NOMO-1 treated with DMSO at 0.1 percent for 48 hours (cell line): ENCODE data around the gene JADE2.

Experiments
- DNase-seq: peaks from one replicate; lab custom pipeline; 2025; ENCODE audit not compliant: unreplicated experiment; lab: John Stamatoyannopoulos, UW

Gene JADE2

DNA sequence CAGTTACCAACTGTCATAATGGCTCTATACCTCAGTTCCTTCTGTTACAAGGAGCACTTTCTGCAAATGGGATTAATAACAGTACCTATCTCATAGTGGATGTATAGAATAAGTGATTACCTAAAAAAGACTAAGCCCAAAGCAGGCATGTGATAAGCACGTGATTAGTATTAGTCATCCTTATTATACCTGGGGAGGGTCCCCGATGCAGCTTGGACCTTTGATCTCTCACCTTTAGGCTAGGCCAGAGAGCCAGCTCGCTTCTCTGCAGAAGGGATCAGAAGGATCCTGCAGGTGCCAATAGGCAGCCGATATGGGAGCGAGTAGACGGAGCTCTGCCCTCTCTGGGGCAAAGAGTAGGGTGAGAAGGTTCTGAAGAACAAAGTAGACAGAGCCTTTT, 4.0 kb downstream of the JADE2 start:
- no peak for DNase-seq

DNA sequence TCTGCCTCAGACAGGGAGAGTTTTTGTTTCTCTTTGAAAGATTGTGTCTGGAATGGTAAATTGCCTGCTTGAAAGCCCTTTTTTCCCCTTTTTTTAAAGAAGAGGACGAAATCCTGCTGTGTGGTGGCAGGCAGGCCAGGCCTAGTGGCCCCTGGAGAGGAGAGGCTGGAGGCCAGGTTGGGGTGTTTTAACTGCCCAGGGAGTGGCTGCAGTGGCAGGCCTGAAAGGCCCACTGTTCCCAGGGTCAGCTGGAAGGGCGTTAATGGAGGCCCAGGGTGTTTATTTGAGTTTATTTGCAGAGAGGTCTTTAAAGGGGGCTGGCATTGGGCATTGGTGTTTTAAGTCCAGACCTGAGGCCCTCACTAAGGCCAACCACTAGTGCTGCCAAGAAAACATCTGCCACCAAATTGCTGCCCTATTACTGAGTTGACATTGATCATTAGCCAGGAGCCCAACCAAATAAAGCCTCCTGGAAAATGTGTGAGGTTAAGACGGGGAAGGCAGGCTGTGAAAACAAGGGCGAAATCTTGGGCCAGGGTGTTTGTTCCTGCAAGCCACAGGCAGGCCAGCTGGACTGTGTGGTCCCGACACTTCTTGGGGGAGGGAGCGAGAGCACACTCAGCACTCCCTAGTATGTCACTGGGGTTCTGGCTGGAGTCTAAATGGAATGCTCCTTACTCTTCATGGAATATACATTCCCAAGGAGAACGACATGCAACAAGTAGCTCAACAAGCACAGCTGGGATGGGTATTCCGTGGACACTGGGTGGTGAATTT, 5.0 kb downstream of the JADE2 start:
- DNase-seq, result no peak

DNA sequence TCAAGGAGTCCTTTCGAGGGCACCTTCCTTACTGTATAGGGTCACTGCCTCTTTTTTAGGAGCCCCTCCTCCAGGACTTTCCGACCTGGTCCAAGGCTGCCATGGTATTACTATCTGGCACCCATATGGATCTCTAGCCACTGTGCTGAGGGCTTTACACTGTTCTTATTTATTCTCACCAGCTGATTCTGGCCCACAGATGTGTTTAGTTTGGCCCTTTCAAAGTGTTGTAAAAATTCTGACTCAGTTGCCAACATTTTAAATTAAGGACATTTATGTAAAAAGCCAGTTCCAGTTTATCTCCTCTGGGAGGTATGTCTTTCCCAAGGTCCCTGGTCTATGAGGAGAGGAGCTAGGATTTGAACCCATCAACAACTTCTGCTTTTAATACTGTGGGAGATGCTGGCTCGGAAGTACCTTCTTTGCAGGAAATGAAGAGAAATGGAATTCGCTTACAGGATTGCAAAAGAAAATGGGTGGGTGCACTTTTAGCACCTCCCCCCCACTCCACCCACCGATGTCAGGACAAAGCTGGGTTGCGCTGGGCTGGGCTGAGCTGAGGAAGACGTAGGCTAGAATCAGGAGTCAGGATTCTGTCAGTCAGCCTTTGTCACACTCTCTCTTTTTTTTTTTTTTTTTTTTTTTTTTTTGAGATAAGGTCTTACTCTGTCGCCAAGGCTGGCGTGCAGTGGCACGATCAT, 7.8 kb downstream of the JADE2 start:
- DNase-seq, result no peak

DNA sequence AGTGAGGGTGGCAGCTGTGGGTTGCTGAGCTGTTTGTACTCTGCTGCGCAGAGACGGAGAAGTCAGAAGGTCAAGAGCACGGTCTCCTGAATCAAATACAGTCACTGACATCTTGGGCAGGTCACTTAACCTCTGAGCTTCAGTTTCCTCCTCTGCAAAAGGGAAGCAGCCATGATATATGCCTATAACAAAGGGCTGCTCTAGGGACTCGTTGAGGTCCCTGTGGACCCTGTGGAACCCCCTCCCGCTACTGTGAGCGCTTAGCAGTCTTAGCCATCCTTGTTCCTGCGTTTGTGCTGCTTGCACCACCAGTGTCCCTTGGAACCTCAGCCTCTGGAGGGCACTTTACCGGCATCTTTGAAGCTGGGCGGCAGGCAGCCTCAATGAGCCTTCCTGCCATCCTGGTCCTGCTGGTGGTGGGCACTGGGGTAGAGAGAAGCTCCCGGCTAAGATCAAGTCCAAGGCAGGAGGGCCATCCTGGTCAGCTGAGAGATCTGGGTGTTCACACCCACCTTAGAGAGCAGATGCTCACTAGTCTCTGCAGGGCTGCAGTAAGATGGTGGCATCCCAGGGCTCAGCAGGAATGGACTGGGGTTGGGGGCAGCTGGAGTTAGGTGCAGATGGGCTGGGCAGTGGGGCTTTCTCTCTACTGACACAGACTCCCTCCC, 8.7 kb downstream of the JADE2 start:
- no peak for DNase-seq

DNA sequence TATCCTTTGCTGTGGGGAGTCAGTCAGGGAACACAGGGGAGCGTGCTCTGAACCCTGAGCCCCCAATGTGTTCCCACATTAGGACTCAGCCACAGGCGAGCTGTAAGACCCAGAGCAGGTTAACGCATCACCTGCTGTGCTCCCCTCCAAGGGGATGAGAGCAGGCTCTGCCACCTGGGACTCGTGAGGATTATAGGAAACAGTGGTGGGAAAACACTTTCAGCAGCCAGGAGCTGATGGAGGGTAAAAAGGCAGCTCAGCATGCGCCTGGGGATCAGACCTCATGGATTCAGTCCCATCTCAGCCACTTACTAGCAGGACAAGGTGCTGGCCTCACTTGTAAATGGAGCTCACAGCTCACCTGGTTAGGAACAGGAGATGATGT, 9.2 kb downstream of the JADE2 start:
- no peak for DNase-seq

DNA sequence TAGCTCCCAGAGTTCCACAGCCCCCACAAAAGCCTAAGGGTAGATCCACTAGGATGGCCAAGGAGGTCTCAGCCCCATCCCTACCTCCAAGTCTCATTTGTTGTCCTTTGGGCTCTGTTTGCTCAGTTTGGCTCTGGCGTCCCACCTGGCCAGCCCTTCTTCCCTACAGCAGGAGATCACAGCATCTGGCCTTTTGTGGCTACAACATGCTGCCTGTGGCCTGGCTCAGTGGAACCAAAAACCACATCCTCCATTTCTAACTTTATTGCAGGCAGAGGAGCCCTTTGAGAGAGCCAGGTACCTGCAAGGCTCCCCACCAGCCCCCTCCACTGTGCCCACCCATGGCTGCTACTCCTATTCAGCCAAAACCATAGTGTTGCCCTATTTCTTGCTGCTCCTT, 11.4 kb downstream of the JADE2 start:
- DNase-seq, result no peak

DNA sequence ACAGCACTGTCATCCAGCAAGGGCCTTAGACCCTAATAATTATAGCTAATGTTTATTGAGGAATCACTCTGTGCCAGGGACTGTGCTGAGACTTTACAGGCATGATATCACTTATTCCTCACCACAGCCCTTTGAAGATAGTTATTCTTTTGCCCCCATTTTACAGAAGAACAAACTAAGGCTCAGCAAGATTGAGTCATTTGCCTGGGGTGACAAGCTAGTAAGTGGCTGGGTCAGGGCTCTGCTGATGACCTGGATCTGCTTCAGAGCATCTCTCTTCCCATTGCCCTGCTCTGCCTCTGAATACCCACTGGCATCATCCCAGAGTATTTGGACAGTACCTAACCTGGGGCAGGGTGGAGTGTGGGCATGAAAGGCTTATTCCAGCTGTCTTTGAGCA, 11.8 kb downstream of the JADE2 start:
- DNase-seq, result no peak

DNA sequence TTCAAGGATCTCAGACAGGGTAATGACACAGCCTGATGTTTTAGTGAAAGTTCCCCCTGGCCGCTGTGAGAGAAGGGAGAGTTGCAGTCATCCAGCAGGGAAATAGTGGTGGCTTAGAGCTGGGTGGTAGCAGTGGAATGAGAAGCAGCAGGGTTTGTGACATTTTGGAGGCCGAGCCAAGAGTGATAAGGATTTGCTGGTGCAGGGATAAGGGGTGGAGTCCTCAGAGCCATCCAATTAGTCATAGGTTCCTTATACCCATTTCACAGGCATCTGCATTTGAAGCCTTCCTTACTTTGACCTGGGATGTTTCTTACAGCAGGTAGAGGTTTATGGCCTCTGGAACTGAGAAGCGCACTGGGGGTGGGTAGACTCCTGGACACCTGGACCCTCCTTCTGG, 12.8 kb downstream of the JADE2 start:
- no peak for DNase-seq

DNA sequence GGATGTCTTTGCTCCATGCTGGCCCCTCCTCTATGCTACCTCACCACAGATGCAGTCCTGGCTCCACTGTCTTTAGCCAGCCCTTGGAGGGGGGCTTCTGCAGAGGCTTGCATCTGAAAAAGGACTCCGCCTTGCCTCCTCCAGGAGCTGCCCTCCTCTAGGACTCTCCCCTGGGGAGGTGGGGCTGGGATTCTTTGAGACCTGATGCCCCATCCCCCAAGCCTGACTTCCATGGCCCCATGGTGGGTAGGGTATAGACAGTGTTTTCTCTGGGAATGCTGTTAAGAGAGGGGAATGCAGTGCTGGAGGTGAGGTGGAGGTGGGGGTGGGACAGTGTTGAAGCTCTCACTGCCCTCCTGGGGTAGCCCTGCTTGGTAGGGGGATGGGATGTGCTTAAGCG, 14.3 kb downstream of the JADE2 start:
- DNase-seq, result no peak

DNA sequence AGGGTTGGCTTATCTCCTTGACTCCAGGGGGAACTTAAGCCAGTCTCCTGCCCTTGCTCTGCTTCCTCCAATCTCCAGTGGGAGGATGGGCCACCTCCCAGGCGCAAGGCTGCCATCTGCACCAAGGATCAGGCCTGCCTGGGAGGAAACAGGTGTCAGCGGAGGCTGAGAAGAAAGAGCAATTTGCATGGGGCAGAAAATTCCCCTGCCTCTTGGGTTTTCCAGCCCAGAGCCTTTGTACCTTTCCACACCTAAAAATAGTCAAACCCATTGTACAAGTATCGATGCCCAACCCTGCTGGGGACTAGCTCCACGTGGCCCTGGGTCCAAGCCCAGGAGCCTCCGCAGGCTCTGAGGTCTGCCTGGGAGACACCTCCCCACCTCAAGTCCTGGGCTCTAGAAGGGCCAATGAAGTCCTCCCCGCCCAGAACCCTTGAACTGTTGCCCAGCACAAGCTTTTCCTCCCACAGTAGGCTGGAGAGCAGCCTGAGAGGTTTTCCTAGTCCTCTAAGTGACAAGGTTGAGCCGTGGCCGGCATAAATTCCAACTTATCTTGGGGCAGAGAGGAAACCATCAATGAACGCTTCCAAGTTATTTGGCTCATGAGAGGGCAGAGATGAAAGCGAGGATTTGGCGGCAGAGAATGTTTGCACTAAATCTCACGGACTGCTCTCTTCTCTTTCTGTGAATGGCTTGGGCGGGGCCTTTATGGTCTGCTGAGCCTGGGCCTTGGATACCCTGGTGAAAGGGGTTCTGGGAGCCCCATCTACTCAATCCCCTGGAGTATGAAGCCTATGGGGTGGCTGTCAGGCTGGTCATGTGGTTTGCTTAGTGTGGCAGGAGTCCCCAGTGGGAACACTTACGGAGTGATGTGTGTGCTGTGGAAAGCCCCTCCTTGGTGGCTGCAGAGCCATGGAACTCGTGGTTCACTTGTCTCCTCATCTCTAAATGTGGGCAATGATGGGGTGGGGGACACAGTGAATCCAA, 15.6 kb downstream of the JADE2 start:
- DNase-seq, result no peak

DNA sequence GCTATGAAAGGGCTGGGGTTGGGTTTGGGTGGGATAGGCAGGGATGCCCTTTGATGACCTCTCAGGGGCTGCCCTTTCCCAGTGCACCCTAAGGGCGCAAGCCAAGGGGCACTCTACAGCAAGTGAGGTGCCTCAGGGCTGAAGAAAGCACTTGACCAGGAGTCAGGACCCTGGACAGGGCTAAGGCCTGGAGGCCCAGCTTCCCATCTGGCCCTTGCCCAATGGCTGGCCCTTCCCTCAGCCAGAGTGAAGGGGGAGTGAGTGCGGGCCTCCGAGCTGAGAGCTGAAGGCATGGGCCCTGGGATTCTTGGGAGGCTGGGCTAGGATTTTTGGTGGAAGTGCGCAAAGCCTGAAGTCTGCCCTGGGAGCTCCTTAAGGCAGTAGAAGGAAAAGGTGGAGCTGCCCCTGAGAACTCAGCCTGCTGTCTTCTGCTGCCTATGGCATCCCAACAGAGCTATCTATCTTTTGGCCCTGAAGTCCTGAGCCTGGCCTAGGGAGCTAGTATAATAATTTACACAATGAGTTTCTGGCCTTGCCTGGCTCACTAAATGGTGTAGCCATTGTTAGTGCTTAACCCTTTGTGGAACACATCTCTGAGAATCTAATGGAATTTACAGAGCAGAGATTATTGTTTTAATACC, 16.4 kb downstream of the JADE2 start:
- no peak for DNase-seq

DNA sequence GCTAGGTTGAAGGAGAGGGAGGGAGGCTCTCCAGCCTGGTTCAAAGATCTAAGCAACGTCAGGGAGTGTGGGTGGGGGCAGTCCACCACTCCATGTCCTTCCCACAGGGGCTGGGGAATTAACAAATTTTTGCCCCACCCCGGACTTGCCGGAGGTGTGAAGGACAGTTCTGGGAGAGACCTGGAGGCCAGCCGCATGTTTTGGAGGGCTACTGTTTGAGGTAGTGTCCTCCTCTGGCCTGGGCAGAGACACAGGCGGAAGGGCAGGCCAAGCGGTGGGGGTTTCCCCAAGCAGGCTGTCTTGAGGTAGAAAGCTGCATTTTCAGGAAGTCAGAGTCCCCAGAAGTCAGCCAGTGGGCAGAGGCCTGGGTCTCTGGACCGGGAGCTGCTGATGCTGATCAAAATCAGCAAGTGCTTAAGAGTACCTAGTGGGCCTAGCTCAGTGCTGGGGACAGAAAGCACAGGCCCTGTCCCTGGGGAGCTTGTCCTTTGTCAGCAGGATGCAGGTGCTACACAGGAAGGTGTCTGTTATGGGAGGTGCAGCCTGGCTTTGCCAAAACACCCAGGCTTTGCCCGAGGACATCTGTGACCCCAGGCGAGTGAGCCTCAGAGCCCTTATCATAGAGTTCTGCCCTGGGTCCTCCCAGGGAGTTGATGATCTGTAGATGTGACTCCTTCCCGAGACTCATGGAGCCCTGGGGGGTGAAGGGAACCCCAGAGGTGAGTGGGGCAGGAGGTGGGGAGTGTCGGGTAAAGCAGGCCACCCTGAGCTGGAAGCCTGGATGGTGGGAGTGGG, 18.5 kb downstream of the JADE2 start:
- DNase-seq, result peak; percentile 44

DNA sequence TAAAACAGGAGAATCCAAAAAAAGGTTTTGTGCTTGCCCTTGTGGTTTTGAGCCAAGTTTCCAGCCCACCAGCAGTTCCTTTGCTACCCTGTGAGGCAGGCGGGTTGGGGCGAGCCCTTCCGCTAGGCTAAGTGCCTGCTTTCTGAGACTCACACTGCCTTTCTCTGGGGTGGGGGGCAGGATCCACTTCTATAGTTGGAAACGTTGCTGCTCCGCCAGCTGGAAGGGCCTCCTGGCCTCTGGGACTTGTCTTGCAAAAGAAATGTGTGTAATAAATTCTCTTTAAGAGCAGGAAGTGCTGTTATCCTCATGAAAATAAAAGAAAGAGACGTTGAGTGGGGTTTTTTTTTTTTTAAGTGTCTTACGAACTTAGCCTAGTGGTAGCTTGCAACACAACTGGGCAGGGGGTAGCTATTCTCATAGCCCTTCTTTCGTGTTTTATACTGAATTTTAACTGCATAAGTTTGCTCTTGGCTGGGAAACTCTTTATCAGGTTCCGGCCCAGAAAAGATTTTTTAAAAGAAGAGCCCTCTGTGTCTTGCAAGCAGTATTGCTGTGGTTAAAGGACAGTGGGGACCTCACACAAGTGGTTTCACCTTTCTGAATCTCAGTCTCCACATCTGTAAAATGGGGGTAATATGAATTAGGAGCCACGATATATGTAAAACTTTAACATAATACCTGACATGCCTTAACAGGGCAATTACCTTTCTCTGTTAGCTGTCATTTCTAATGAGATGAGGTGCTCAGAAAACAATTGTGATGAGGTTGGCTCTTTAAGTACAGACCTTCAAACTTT, 19.8 kb downstream of the JADE2 start:
- DNase-seq, result peak; percentile 84

DNA sequence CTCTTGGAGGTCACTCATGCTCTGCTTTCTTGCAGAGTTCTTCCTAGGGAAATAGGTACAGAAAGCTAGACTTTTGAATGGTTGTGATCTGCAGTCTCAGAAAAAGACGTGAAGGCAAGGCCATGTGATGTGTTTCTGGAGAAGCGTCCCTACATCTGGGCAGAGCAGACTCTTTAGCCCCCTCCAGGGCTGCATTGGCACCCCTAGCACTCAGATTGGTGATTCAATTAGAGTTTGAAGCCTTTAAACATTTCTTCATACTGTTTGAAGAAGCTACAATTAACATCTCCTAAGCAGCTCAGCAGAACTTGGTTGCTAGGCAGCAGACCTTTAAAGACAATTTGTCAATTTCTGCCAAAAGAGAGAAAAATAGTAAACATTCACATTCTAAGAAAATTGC, 21.6 kb downstream of the JADE2 start:
- no peak for DNase-seq

DNA sequence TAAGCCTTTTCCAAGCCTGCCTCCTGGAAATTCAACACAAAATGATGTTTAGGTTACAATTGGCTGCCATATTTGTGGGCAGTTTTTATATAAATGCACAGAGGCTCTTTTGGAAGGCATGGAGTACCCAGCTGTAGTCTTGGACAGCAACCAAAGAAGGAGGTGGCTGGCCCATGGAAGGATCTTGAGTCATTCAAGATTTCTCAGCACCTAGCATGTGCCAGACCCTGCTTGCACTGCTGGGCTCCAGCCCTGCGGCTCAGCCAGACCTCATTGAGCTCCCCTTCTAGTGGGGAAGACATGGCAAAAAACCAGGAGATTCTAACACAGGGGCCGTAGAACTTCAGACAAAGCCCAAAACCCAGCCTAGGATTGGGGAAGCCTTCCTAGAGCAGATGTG, 22.1 kb downstream of the JADE2 start:
- no peak for DNase-seq

DNA sequence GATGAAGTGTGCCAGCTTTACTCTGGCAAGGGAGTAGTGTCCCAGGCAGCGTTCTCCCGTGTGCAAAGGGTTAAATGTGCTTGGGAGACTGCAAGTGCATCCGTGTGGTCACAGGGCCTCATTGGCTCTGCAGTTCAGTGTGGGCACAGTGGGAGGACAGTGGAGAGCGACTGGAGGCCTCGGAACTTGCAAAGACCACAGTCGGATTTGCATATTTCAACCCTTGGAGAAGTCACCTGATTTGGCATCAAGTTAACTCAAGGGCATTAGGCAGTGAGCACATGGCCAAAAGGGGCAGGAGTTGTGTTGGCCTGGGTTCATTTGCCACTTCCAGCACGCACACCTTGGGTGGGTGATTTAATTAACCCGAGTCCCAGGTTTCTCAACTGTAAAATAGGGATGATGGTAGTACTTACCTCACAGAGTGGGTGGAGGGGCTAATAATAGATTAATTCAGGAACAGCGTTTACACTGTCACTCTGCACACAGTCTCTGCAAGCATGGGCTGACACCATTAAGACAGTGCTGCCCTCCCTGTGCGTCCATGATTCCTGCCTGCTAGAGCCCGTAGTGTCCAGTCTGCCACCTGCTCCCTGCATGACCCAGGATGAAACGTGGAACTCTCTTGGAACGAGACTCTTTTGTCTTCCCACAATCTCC, 22.7 kb downstream of the JADE2 start:
- DNase-seq, result no peak

DNA sequence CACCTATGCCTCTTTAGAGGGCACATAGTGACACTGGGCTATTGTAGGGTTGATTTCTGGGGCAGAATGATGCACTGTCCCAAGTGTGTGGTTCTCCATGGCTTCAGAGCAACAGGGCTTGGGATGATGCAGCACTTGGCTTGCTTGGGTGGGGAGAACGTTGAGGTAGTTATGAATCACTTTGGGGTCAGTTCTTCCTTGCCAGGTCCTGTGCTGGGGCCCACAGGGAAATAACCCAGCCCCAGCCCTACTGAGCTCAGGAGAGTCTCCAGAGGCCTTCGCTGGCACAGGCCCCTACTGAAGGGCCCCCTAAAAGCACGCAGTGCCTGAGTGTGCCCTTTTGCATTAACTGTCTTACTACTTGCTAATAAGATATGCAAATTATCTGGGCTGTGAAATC, 24.2 kb downstream of the JADE2 start:
- DNase-seq, result no peak
